Keratinocyte (primary cell): Measurements from ENCODE around the gene ENKD1.

Experiments
- CTCF ChIP-seq, 3 experiments: IDR thresholded peaks in 1 of 3; conservative IDR thresholded peaks in 1 of 3; optimal IDR thresholded peaks in 1 of 3; 2 replicates in 2 of 3; 3 replicates in 1 of 3; pipeline versions ENCODE3 to v1.5.1; 2011; ENCODE audit warnings: low read length in 3 of 3, mild to moderate bottlenecking in 3 of 3, moderate library complexity in 2 of 3, control low read depth in 1 of 3, inconsistent platforms in 1 of 3; ENCODE audit not compliant: insufficient read depth in 2 of 3; ENCODE audit errors: extremely low read depth in 1 of 3
- EZH2 ChIP-seq: IDR thresholded peaks from one replicate; pipeline ENCODE4 v1.6.1; 2012; ENCODE audit warnings: inconsistent platforms, mild to moderate bottlenecking, low read length, moderate library complexity

GRCh38 chr16:67651039-67651438 is 15.5 kb downstream of the ENKD1 start:
- TF ChIP-seq CTCF (optimal IDR thresholded peaks at IDR 0.05 in 1 of 3, IDR thresholded peaks at IDR 0.05 in 1 of 3, conservative IDR thresholded peaks at IDR 0.05 in 1 of 3; ENCODE audit: extremely low read depth in 1 of 3, insufficient read depth in 2 of 3, low read length in 3 of 3) (no peak), EZH2 (no peak)
